Right lobe of liver (tissue), 6 donors: ENCODE measurements around the gene CNOT3. TPM values are rescaled to one million over a fixed set of nuclear protein-coding genes. Genes with fewer than 3 reads are reported as not detected.

ENCODE experiments used
- ATAC-seq, 4 donors: fragments of 200-7000 bp; cut with Tn5 transposase; one replicate each; pipeline ENCODE4 v1.9.1; 2020; ENCODE audit warnings: mild to moderate bottlenecking in 4 of 4, moderate library complexity in 4 of 4
- DNase-seq, 3 donors: peaks; one replicate each; pipeline ENCODE4 v3.0.0-alpha.2; 2020
- H3K27ac ChIP-seq, 3 donors: fragments of 200-600 bp; one replicate each; pipeline ENCODE4 v1.8.0; 2022
- H3K27me3 ChIP-seq, 2 donors: fragments of 200-600 bp; one replicate each; pipeline ENCODE4 v1.8.0; 2022
- H3K36me3 ChIP-seq, 4 donors: fragments of 200-600 bp; sonication (generic) in 1 of 4; one replicate each; pipeline versions ENCODE4 v1.5.1 to v1.8.0; 2017 to 2022; ENCODE audit warnings: control low read depth in 1 of 4
- H3K4me1 ChIP-seq, 4 donors: fragments of 200-600 bp; sonication (generic) in 1 of 4; one replicate each; pipeline versions ENCODE4 v1.5.1 to v1.8.0; 2017 to 2022; ENCODE audit warnings: control low read depth in 1 of 4
- H3K4me3 ChIP-seq, 3 donors: fragments of 200-600 bp; one replicate each; pipeline ENCODE4 v1.8.0; 2022
- H3K9me3 ChIP-seq, 4 donors: fragments of 200-600 bp; sonication (generic) in 1 of 4; one replicate each; pipeline versions ENCODE4 v1.5.1 to v1.8.0; 2017 to 2022; ENCODE audit warnings: control low read depth in 1 of 4
- CTCF ChIP-seq, 4 donors: fragments of 200-600 bp in 3 of 4; fragments of 450-650 bp in 1 of 4; IDR thresholded peaks; one replicate each; pipeline versions ENCODE4 v1.5.1 to v1.8.0; 2016 to 2022; ENCODE audit warnings: antibody characterized with exemption in 4 of 4, mild to moderate bottlenecking in 2 of 4
- POLR2A ChIP-seq: fragments of 450-650 bp; IDR thresholded peaks from one replicate; pipeline ENCODE4 v1.6.1; 2017; ENCODE audit warnings: antibody characterized with exemption, mild to moderate bottlenecking
- WGBS: methylation state at CpG from one replicate; pipeline ENCODE4 v1.1.6; 2018; ENCODE audit warnings: low coverage, low lambda C conversion rate; ENCODE audit not compliant: insufficient coverage; ENCODE audit errors: missing lambda C conversion rate; 5-methylcytosine and 5-hydroxymethylcytosine counted together
- intact Hi-C, 2 donors: fragments of 100-400 bp; cut with DNase I; formaldehyde crosslinking; loops; one replicate each; pipeline versions ENCODE4 v1.11.2 to v1.14.1; 2022
- total RNA-seq, 6 experiments: library from RNA; depleted of rRNA in 2 of 6; stranded (reverse); fragments of >200 nt in 2 of 6; fragmentation: NEBNext Ultra II Directional in 3 of 6; extraction: Animal tissue kit (Norgen Biotek cat#: 25700) in 3 of 6; gene quantifications; one replicate each; pipeline versions ENCODE4 v1.1.0 to v1.2.4, GENCODE V29; 2016 to 2023
- donor health status: DM: no; HTN: yes; CAD: no.
- donor health status: DM: no; HTN: no; CAD: no.
- donor health status: DM: no; HTN: no; CAD: no.
- donor health status: DM: no; HTN: yes; CAD: no.
- donor health status: DM: no; HTN: yes; CAD: no.

Gene CNOT3
- total RNA-seq, 6 experiments from 2014 or later, result 7.1 to 21.6 (median 15.5) TPM

- Histone ChIP-seq H3K4me1 (peaks cover 0 to 19% (median 3%) of the 10 kb centered on the region in 4 donors), H3K27ac (no peak overlapping the region), H3K4me3 (no peak overlapping the region), H3K36me3 (peaks cover 4 to 68% (median 27%) of the 10 kb centered on the region in 4 donors), H3K9me3 (no peaks in the 10 kb centered on the region), H3K27me3 (no peaks in the 10 kb centered on the region)
- TF ChIP-seq POLR2A (no peak), CTCF (IDR thresholded peaks at IDR 0.05) (no peak)
- DNase-seq (no peak), ATAC-seq (no peak)
- WGBS, result 86% methylated on average over 4 of the region's 11 CpGs
- intact Hi-C loops, result no loop called here
Measured at GRCh38 chr19:54156490-54156889, 18.9 kb downstream of the CNOT3 start.

DNA sequence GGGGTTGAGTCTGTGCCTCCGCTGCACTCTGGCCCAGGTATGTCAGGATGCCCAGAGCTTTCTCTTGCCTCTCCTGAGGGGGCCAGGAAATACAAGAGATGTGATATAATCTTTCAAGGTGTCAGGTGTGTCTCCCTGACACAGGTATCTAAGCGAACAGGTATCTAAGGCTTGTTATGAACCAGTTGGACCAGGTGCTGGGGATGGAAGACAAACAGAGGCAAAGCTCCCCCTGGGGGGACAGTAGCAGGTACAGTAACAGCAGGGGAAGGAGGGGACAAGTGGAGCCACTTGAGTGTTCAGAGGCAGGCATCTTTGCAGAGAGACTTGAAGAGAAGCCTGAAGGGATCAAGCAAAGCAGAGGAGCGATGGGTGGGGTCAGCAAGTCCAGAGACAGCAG lies 19.4 kb downstream of the CNOT3 start:
- Histone ChIP-seq H3K4me3 (no peak overlapping the region), H3K9me3 (no peaks in the 10 kb centered on the region), H3K27ac (no peak overlapping the region), H3K4me1 (peaks cover 0 to 22% (median 3%) of the 10 kb centered on the region in 4 donors), H3K36me3 (peaks cover 4 to 63% (median 27%) of the 10 kb centered on the region in 4 donors), H3K27me3 (no peaks in the 10 kb centered on the region)
- 100% methylated on average over 2 of the region's 3 CpGs for WGBS
- TF ChIP-seq POLR2A, result no peak
- no peak for TF ChIP-seq CTCF (IDR thresholded peaks at IDR 0.05)
- DNase-seq, result no peak
- ATAC-seq, result no peak
- intact Hi-C loops, result no loop called here

DNA sequence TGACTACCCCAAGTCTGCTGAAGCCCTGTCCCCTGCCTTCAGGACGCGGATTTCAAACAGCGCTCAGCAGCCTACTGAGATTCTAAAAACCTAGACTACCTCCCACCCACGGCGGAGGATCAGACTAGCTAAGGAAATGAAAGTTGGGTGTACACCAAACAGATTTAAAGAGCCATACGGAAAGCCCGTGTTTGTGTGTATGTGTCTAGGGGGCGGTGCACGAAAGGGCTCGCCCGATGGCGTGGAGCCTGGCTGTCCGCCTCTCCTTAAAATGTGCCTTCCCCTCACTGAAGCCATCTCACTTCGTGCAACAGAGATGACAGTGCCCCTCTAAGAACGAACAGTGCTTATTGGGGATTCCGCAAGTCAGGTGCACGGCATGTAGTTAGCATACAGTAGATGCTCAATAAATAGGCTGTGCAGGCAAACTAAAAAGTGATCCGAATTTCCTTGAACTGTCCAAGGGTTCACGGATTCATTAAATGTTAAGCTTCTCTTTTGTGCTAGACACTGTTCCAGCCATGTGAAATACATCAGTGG lies 21.3 kb downstream of the CNOT3 start:
- intact Hi-C loops, result no loop called here
- DNase-seq, result no peak

DNA sequence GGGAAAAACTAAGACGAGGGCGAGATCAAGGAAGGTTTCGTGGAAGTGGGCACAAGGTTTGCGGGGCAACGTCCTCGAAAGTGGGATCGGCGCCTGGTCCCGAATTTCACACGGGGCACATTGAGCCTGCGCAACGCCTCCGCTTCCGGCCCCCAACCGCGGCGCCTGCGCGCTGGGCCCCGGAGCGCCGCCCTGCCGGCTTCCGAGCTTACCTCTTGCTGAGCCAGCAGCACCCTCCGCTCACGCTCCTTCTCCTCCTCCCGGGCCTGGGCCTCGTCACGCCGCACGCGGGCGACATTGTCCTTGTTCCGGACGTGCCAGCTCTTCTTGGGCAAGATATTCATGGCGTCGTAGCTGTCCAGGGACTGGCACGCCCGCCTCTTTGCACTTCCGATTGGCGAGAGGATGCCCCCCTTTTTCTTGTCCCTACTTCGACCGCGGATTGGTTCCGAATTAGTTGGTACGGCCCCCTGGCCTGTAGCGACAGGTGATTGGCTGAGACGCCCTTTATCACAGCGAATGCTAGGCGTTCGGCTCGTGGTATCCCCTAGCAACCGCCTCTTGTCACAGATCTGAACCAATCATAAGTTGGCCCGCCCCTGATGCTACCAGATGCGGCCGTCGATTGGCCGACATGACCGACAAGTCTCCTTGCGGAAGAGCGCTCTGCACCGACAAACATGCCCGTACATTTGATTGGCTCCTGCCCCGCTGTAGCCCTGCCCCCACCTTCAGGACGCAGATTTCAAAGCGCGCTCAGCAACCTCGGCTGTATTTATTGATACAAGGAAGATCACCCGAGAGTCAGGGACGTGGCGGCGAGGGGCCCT lies 22.0 kb downstream of the CNOT3 start, which contains the start of gene LENG1:
LENG1 (minus strand) TSS at position 370 of the 830 bp plus-strand sequence; CDS start at position 344, 26 bp downstream.
- Histone ChIP-seq H3K27me3 (no peaks in the 10 kb centered on the region), H3K36me3 (peaks cover 0 to 37% (median 14%) of the 10 kb centered on the region in 4 donors), H3K4me1 (peaks cover 0 to 29% (median 11%) of the 10 kb centered on the region in 4 donors), H3K4me3 (peak within 1 kb of the TSS; percentile 90 to 99 (median 93)), H3K9me3 (no peaks in the 10 kb centered on the region), H3K27ac (peak within 1 kb of the TSS; percentile 76 to 93 (median 92))
- intact Hi-C loops, result no loop called here
- WGBS, result 1% methylated on average over 35 of the region's 72 CpGs
- TF ChIP-seq POLR2A, result peak; percentile 71
- peak in 3 of 4 donors; percentile 25 to 48 (median 34) for TF ChIP-seq CTCF (IDR thresholded peaks at IDR 0.05)
- ATAC-seq (peak; percentile 80 to 90 (median 87)), DNase-seq (peak; percentile 99 to 100 (median 100))

More for the DNA sequence above, 21.3 kb downstream of the CNOT3 start:
- Histone ChIP-seq H3K4me1 (peaks cover 0 to 29% (median 11%) of the 10 kb centered on the region in 4 donors), H3K27me3 (no peaks in the 10 kb centered on the region), H3K4me3 (peak overlapping the region; percentile 90 to 99 (median 93)), H3K9me3 (no peaks in the 10 kb centered on the region), H3K36me3 (peaks cover 2 to 44% (median 17%) of the 10 kb centered on the region in 4 donors), H3K27ac (peak overlapping the region; percentile 76 to 93 (median 92))
- WGBS, result 7% methylated on average over 19 of the region's 19 CpGs
- TF ChIP-seq CTCF (IDR thresholded peaks at IDR 0.05) (no peak), POLR2A (no peak)
- no peak for ATAC-seq
